ENCODE measurements around the gene CCDC120. TPM values are rescaled to one million over a fixed set of nuclear protein-coding genes. Genes with fewer than 3 reads are reported as not detected.
A peak's percentile ranks its signal among the peaks of the same experiment; 100 is the strongest.

The CCDC120 gene
- total and polyA plus RNA-seq, 8 donors, result 2.3 to 25.4 (median 5.3) TPM

DNA sequence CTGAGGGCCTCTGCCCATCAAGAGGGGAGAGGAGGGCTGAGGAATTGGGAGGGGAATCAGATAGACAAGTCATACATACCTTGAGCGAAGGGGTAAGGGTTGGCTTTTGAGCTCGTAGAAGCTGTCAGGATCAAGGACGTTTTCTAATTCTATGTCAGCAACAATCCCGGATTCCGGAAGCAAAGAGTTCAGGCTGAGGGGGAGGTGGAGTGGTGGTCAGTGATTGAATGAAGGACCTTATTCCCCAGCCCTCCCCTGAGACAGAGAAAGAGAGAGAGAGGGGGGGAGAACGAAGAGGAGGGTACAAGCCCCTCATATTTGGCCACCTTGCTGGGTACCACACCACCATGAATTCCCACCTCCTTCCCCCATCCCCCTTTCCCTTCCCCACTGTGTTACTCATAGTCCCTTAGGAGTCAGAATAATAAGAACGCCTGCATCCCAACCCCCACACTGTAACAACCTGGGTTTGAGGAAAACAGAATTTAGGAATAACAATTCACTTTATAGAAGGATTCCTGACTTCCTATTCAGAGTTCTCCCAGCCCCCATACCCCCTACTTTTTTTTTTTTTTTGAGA, 18.3 kb upstream of the CCDC120 start:
- WGBS, 5 donors, result 20 to 48% (median 38%) methylated on average over 6 to 7 of the region's 7 CpGs
- Histone ChIP-seq H3K9me3 (no peaks in the 10 kb centered on the region), H3K4me1 (peaks cover 0 to 38% (median 20%) of the 10 kb centered on the region in 4 donors), H3K27me3 (no peaks in the 10 kb centered on the region), H3K27ac (peak overlapping the region; percentile 41 to 97 (median 96)), H3K36me3 (peaks cover 16 to 41% (median 38%) of the 10 kb centered on the region in 4 donors), H3K4me3 (peak overlapping the region; percentile 25 to 67 (median 60))
- intact Hi-C loops (cut with DNase I; ENCODE audit: low total_unique reads), result no loop called here
- DNase-seq, result no peak
- TF ChIP-seq, protein P1, sequence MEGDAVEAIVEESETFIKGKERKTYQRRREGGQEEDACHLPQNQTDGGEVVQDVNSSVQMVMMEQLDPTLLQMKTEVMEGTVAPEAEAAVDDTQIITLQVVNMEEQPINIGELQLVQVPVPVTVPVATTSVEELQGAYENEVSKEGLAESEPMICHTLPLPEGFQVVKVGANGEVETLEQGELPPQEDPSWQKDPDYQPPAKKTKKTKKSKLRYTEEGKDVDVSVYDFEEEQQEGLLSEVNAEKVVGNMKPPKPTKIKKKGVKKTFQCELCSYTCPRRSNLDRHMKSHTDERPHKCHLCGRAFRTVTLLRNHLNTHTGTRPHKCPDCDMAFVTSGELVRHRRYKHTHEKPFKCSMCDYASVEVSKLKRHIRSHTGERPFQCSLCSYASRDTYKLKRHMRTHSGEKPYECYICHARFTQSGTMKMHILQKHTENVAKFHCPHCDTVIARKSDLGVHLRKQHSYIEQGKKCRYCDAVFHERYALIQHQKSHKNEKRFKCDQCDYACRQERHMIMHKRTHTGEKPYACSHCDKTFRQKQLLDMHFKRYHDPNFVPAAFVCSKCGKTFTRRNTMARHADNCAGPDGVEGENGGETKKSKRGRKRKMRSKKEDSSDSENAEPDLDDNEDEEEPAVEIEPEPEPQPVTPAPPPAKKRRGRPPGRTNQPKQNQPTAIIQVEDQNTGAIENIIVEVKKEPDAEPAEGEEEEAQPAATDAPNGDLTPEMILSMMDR (IDR thresholded peaks at IDR 0.05), result no peak
- no peak for TF ChIP-seq POLR2A (IDR thresholded peaks at IDR 0.05)

DNA sequence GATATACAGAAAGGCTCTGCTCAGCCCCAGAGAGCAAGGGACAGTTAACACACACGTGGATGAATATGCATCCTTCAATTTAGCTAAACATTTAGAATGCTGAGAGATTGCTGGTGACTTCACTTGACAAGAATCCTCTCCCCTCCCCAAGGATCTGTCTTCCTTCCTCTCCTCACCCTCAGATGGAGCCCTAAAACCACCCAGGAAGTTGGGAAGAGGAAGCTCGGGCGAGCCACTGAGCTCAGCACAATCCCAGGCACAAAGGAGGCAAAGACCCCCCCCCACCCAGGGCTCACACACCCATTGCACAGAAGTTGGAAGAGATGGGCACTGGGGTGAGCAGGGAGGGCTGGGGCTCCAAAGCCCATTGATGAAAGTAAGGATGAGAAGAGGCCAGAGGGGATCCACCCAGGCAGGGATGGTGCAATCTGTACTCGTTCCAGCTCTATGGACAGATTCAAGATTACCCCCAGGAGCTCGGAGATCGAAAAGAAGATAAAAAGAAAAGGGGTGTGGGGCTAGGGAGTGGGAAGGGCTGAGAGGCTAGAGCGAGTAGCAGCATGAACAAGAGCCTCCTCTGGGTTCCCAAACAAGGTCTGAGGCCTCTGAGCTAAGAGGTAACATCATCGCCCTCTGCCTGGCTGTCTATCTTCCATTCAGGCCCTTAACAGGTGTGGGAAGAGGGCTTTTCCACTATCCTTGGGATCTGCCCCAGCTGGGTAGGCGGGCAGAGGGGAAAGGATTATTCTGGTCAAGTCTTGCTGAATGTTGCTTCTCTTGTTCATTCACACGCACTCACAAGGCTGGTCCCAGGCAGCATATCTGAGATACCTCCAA, 16.8 kb upstream of the CCDC120 start:
- Histone ChIP-seq H3K27ac (peak overlapping the region; percentile 92 to 97 (median 96)), H3K27me3 (no peaks in the 10 kb centered on the region), H3K4me1 (peaks cover 0 to 38% (median 20%) of the 10 kb centered on the region in 4 donors), H3K4me3 (peak overlapping the region; percentile 57 to 72 (median 64)), H3K36me3 (peaks cover 12 to 26% (median 24%) of the 10 kb centered on the region in 4 donors), H3K9me3 (no peaks in the 10 kb centered on the region)
- intact Hi-C loops (cut with DNase I; ENCODE audit: low total_unique reads), result no loop called here
- DNase-seq, result no peak
- 5 to 25% (median 13%) methylated on average over 8 to 10 of the region's 10 CpGs for WGBS, 5 donors
- no peak for TF ChIP-seq POLR2AphosphoS5 (IDR thresholded peaks at IDR 0.05)
- no peak for TF ChIP-seq EP300 (IDR thresholded peaks at IDR 0.05)
- TF ChIP-seq, protein P1 (IDR thresholded peaks at IDR 0.05), result no peak
- no peak for TF ChIP-seq POLR2A (IDR thresholded peaks at IDR 0.05)

- no peaks in the 10 kb centered on the region for H3K9me3 ChIP-seq
- intact Hi-C loops (cut with DNase I; ENCODE audit: low total_unique reads), result no loop called here
- peak overlapping the region; percentile 92 to 97 (median 96) for H3K27ac ChIP-seq
- no peaks in the 10 kb centered on the region for H3K27me3 ChIP-seq
- peaks cover 7 to 19% (median 17%) of the 10 kb centered on the region in 4 donors for H3K36me3 ChIP-seq
- 0 to 47% (median 4%) methylated on average over 3 to 29 of the region's 29 CpGs for WGBS, 5 donors
- H3K4me1 ChIP-seq, result peaks cover 0 to 38% (median 20%) of the 10 kb centered on the region in 4 donors
- TF ChIP-seq POLR2AphosphoS5 (IDR thresholded peaks at IDR 0.05) (no peak), EP300 (IDR thresholded peaks at IDR 0.05) (no peak), POLR2A (IDR thresholded peaks at IDR 0.05) (no peak)
- TF ChIP-seq, protein P1 (IDR thresholded peaks at IDR 0.05), result no peak
- no peak for DNase-seq
- peak overlapping the region; percentile 57 to 72 (median 64) for H3K4me3 ChIP-seq
Measured at GRCh38 chrX:49042581-49043219, 16.1 kb upstream of the CCDC120 start.

GRCh38 chrX:49043220-49043986, 15.4 kb upstream of the CCDC120 start, which contains the start of gene TFE3:
Gene TFE3, minus strand, starts transcription at chrX:49043357. Its CDS starts 131 bp downstream, at chrX:49043226.
- DNase-seq, result peak; percentile 98 to 99
- no peaks in the 10 kb centered on the region for H3K9me3 ChIP-seq
- TF ChIP-seq, protein P1 (IDR thresholded peaks at IDR 0.05), result peak in 4 of 7 experiments; percentile 23 to 70 (median 45)
- TF ChIP-seq EP300 (IDR thresholded peaks at IDR 0.05), result no peak
- TF ChIP-seq POLR2A (IDR thresholded peaks at IDR 0.05), result no peak
- peak; percentile 53 to 84 (median 61) for TF ChIP-seq POLR2AphosphoS5 (IDR thresholded peaks at IDR 0.05)
- intact Hi-C loops (cut with DNase I; ENCODE audit: low total_unique reads), result no loop called here
- 0 to 48% (median 8%) methylated on average over 16 to 64 of the region's 67 CpGs for WGBS, 5 donors
- peaks cover 0 to 12% (median 10%) of the 10 kb centered on the region in 4 donors for H3K36me3 ChIP-seq
- H3K4me3 ChIP-seq, result peak within 1 kb of the TSS; percentile 57 to 72 (median 64)
- H3K27me3 ChIP-seq, result no peaks in the 10 kb centered on the region
- peak within 1 kb of the TSS; percentile 92 to 97 (median 96) for H3K27ac ChIP-seq
- peaks cover 0 to 38% (median 20%) of the 10 kb centered on the region in 4 donors for H3K4me1 ChIP-seq
